Measurements from ENCODE around the gene TBL1X. TPM values are rescaled to one million over a fixed set of nuclear protein-coding genes. Genes with fewer than 3 reads are reported as not detected.

The TBL1X gene
- total RNA-seq, 4 donors from 2014 or later: 14.8 to 31.7 (median 16.8) TPM

DNA sequence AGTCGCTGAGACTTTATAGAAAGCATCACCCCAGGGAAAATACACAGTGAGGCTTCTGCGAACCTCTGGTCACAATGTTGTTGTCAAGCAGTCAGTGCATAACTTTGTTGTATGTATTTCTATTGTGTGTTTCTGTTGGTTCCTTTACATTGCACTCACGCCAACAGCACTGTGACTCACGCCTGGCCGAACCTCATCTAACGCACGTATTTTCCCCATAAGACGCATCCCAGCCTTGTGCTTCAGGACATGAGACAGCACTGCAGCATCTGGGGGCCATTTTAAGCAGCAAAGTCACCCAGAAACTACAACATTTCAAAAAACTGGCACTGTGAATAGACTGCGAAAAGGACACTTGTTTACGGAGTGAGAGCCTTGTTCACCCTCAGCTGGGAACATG is 30.6 kb downstream of the TBL1X start:
- intact Hi-C loops (cut with DNase I; ENCODE audit: low total_unique reads): no loop called here

DNA sequence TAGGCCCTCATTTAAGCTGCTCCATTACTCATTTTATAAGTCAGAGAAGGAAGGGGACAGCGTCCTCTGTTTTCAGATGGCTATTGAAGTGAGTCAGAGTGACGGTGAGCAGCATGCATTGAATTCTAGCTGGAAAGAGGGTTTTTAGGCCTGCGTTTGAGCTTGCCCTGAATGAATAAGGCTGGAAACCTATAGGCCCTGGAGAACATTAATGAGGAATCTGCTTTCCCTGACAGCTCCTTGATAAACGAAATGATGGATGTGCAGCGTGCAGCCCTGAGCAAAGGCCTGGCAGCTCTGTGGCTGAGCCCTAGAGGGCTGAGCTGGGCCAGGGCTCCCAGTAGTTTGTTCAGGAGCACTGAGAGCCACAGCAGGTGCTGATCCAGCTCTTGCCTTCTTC is 33.4 kb downstream of the TBL1X start:
- WGBS, 2 donors: 67 to 85% methylated on average over 5 of the region's 5 CpGs
- DNase-seq (ENCODE audit: low spot score in 2 of 2): no peak
- no peak overlapping the region for H3K4me3 ChIP-seq (ENCODE audit: low read depth, poor library complexity, severe bottlenecking)
- intact Hi-C loops (cut with DNase I; ENCODE audit: low total_unique reads): no loop called here
- TF ChIP-seq, protein P1, sequence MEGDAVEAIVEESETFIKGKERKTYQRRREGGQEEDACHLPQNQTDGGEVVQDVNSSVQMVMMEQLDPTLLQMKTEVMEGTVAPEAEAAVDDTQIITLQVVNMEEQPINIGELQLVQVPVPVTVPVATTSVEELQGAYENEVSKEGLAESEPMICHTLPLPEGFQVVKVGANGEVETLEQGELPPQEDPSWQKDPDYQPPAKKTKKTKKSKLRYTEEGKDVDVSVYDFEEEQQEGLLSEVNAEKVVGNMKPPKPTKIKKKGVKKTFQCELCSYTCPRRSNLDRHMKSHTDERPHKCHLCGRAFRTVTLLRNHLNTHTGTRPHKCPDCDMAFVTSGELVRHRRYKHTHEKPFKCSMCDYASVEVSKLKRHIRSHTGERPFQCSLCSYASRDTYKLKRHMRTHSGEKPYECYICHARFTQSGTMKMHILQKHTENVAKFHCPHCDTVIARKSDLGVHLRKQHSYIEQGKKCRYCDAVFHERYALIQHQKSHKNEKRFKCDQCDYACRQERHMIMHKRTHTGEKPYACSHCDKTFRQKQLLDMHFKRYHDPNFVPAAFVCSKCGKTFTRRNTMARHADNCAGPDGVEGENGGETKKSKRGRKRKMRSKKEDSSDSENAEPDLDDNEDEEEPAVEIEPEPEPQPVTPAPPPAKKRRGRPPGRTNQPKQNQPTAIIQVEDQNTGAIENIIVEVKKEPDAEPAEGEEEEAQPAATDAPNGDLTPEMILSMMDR (IDR thresholded peaks at IDR 0.05): no peak
- TF ChIP-seq POLR2A (IDR thresholded peaks at IDR 0.05): no peak

More for the DNA sequence above, 30.6 kb downstream of the TBL1X start:
- no peak for DNase-seq (ENCODE audit: low spot score in 2 of 2)
- no peak overlapping the region for H3K4me3 ChIP-seq (ENCODE audit: low read depth, poor library complexity, severe bottlenecking)
- TF ChIP-seq POLR2A (IDR thresholded peaks at IDR 0.05): no peak
- TF ChIP-seq, protein P1 (IDR thresholded peaks at IDR 0.05): no peak
- WGBS, 2 donors: 92 to 96% methylated on average over 10 of the region's 10 CpGs

DNA sequence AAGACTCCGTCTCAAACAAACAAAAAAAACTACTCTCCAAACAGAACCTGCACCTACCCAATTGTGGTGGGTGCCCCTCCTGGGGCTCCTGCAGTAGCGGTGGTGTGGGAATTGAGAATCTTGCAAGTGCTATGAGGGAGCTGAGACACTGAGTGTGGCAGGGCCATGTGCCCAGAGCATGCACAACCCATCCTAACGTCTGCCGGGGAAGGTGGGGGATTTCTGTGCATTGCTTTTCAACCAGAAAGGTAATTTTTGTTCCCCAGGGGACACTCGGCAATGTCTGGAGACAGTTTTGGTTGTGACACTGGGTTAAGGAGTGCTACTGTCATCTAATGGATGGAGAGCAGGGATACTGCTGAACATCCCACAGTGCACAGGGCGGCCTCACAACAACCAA is 35.7 kb downstream of the TBL1X start:
- DNase-seq (ENCODE audit: low spot score in 2 of 2): no peak
- TF ChIP-seq, protein P1 (IDR thresholded peaks at IDR 0.05): no peak
- no peak for TF ChIP-seq POLR2A (IDR thresholded peaks at IDR 0.05)
- no peak overlapping the region for H3K4me3 ChIP-seq (ENCODE audit: low read depth, poor library complexity, severe bottlenecking)
- intact Hi-C loops (cut with DNase I; ENCODE audit: low total_unique reads): loop anchor here (5.0 kb wide), 1 partner anchor 1358 kb away; no protein-coding TSS in a partner anchor
- WGBS, 2 donors: 82 to 84% methylated on average over 5 to 6 of the region's 6 CpGs

DNA sequence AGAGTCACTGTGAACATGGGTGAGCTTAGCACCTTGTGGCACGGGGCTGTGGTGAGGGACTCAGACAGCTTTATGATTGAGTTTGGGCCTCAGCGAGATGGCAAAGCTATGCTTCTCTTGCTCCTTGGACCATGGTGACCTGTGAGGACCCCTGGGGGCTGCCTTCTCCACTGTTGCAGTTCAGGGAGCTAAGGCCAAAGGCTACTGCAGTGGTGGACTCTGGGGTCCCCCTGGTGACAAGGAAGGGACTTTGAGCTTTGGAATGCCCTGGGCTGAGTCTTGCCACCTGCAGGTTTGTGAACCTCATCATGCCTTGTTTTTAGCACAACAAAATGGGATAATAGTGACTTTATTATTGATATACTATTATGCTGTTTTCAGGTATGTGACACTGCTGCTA is 36.5 kb downstream of the TBL1X start:
- intact Hi-C loops (cut with DNase I; ENCODE audit: low total_unique reads): loop anchor here (5.0 kb wide), 1 partner anchor 1359 kb away; no protein-coding TSS in a partner anchor
- TF ChIP-seq, protein P1 (IDR thresholded peaks at IDR 0.05): no peak
- no peak for TF ChIP-seq POLR2A (IDR thresholded peaks at IDR 0.05)
- no peak overlapping the region for H3K4me3 ChIP-seq (ENCODE audit: low read depth, poor library complexity, severe bottlenecking)
- WGBS, 2 donors: 84 to 100% methylated on average over 2 of the region's 2 CpGs
- DNase-seq (ENCODE audit: low spot score in 2 of 2): no peak

DNA sequence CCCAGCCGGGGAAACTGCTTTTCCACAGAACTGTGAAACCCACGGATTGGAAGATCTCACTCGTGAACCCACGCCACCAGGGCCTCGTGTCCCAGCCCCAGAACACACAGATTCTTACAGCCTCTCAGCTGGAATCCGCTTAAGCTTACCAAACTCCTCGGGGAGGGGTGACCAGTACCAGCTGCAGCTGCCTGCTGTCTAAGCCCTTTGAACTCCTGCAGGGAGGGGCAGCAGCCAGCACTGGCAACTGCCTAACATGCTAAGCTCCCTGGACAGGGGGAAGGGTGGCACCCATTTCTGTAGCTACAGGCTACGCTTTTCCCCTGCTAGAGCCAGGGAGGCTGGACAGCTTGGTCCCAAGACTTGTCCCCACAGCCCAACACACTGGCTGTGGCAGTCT is 38.4 kb downstream of the TBL1X start:
- DNase-seq (ENCODE audit: low spot score in 2 of 2): no peak
- intact Hi-C loops (cut with DNase I; ENCODE audit: low total_unique reads): loop anchor here (5.0 kb wide), 1 partner anchor 1361 kb away; no protein-coding TSS in a partner anchor
- H3K4me3 ChIP-seq (ENCODE audit: low read depth, poor library complexity, severe bottlenecking): no peak overlapping the region
- TF ChIP-seq, protein P1 (IDR thresholded peaks at IDR 0.05): no peak
- no peak for TF ChIP-seq POLR2A (IDR thresholded peaks at IDR 0.05)
- 80 to 100% methylated on average over 1 to 7 of the region's 8 CpGs for WGBS, 2 donors

DNA sequence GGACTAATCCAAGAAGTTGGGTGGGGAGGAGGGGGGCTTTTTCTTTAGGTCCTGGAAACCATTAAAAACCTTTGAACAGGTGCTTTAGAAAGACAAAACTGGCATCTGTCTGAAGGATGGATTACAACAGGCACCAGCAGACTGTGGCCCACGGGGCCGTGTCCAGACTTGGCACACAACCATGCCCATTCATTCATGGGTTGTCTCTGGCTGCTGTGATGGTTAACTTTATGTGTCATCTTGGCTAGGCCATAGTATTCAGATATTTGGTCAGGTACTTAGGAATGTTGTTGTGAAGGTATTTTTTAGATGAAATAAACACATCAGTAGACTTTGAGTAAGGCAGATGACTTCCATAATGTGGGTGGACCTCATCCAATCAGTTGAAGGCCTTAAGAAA is 45.5 kb downstream of the TBL1X start:
- DNase-seq (ENCODE audit: low spot score in 2 of 2): no peak
- intact Hi-C loops (cut with DNase I; ENCODE audit: low total_unique reads): no loop called here
- TF ChIP-seq, protein P1 (IDR thresholded peaks at IDR 0.05): no peak
- TF ChIP-seq POLR2A (IDR thresholded peaks at IDR 0.05): no peak
- H3K4me3 ChIP-seq (ENCODE audit: low read depth, poor library complexity, severe bottlenecking): no peak overlapping the region
- WGBS, 2 donors: 85 to 94% methylated on average over 2 of the region's 2 CpGs
